Testis (tissue), 3 donors: Measurements from ENCODE around the gene ZMAT5. TPM values are rescaled to one million over a fixed set of nuclear protein-coding genes. Genes with fewer than 3 reads are reported as not detected.

Source experiments
- DNase-seq: peaks from one replicate; pipeline ENCODE4 v3.0.0-alpha.2; 2019
- H3K27ac ChIP-seq, 2 donors: fragments of 200-600 bp; sonication (generic); one replicate each; pipeline ENCODE4 v1.5.1; 2019
- H3K27me3 ChIP-seq: fragments of 200-600 bp; sonication (generic); one replicate; pipeline ENCODE4 v1.5.1; 2019
- H3K36me3 ChIP-seq: fragments of 200-600 bp; sonication (generic); one replicate; pipeline ENCODE4 v1.5.1; 2017; ENCODE audit warnings: low read depth; ENCODE audit errors: missing control alignments
- H3K4me1 ChIP-seq: fragments of 200-600 bp; sonication (generic); one replicate; pipeline ENCODE4 v1.5.1; 2019
- H3K4me3 ChIP-seq, 2 donors: fragments of 200-600 bp; sonication (generic); one replicate each; pipeline ENCODE4 v1.5.1; 2017 to 2019
- H3K9me3 ChIP-seq: fragments of 200-600 bp; sonication (generic); one replicate; pipeline ENCODE4 v1.5.1; 2017
- POLR2A ChIP-seq: fragments of 450-650 bp; IDR thresholded peaks from one replicate; pipeline ENCODE4 v1.6.1; 2017; ENCODE audit warnings: antibody characterized with exemption, mild to moderate bottlenecking, moderate library complexity
- WGBS, 2 donors: methylation state at CpG; one replicate each; pipeline ENCODE4 v1.1.5; 2018; 5-methylcytosine and 5-hydroxymethylcytosine counted together
- intact Hi-C: fragments of 100-400 bp; cut with DNase I; formaldehyde crosslinking; loops from one replicate; pipeline ENCODE4 v1.15.1; 2023; ENCODE audit warnings: low total_unique reads
- polyA plus RNA-seq: library from polyadenylated mRNA; stranded (reverse); fragments of 350-450 nt; fragmentation: Illumina TruSeq; extraction: RNeasy Lipid Tissue Mini Kit (QIAGEN cat#74804); gene quantifications from one replicate; pipeline ENCODE4 v1.2.3, GENCODE V29; 2014; ENCODE audit warnings: low read depth, low replicate concordance; ENCODE audit not compliant: insufficient read depth
- total RNA-seq, 2 donors: library from RNA; depleted of rRNA; stranded (reverse); fragments of >200 nt; gene quantifications; one replicate each; pipeline ENCODE4 v1.2.3, GENCODE V29; 2016
- TF ChIP-seq, protein P1 (sequence below), 3 experiments: fragments of 450-650 bp in 2 of 3; fragments of 200-600 bp in 1 of 3; sonication (generic) in 1 of 3; IDR thresholded peaks; one replicate each; pipeline ENCODE4 v1.5.1; 2016 to 2019; ENCODE audit warnings: antibody characterized with exemption in 3 of 3, mild to moderate bottlenecking in 2 of 3, moderate library complexity in 1 of 3

ZMAT5 gene
- total and polyA plus RNA-seq, 3 donors from 2014 or later, result 16.7 to 23.4 (median 19.6) TPM

DNA sequence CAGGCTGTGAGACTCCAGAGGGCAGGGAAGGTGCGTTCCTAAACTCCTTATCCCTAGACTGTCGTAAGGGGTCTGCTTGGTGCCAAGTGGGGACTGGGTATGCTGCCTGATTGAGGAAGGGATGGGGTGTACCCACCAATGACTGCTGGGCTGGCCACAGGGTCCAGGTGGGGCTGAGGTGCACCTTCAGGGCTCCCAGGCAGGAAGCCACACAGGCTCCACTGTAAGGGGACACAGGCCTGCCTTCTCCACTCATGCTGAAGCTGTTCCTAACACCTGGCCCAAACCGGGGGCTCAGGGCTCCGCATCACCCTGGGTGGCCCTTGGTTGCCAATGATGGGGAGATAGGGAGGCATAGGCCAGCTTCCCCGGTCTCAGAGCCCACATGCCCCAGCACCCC is 26.6 kb downstream of the ZMAT5 start:
- 91 to 100% methylated on average over 2 to 5 of the region's 5 CpGs for WGBS, 2 donors
- Histone ChIP-seq H3K36me3 (no peaks in the 10 kb centered on the region), H3K4me1 (no peaks in the 10 kb centered on the region), H3K27me3 (no peaks in the 10 kb centered on the region), H3K4me3 (no peak overlapping the region), H3K9me3 (no peaks in the 10 kb centered on the region), H3K27ac (no peak overlapping the region)
- intact Hi-C loops, result no loop called here
- no peak for DNase-seq
- TF ChIP-seq POLR2A, result no peak
- TF ChIP-seq, protein P1, sequence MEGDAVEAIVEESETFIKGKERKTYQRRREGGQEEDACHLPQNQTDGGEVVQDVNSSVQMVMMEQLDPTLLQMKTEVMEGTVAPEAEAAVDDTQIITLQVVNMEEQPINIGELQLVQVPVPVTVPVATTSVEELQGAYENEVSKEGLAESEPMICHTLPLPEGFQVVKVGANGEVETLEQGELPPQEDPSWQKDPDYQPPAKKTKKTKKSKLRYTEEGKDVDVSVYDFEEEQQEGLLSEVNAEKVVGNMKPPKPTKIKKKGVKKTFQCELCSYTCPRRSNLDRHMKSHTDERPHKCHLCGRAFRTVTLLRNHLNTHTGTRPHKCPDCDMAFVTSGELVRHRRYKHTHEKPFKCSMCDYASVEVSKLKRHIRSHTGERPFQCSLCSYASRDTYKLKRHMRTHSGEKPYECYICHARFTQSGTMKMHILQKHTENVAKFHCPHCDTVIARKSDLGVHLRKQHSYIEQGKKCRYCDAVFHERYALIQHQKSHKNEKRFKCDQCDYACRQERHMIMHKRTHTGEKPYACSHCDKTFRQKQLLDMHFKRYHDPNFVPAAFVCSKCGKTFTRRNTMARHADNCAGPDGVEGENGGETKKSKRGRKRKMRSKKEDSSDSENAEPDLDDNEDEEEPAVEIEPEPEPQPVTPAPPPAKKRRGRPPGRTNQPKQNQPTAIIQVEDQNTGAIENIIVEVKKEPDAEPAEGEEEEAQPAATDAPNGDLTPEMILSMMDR (IDR thresholded peaks at IDR 0.05), result no peak

DNA sequence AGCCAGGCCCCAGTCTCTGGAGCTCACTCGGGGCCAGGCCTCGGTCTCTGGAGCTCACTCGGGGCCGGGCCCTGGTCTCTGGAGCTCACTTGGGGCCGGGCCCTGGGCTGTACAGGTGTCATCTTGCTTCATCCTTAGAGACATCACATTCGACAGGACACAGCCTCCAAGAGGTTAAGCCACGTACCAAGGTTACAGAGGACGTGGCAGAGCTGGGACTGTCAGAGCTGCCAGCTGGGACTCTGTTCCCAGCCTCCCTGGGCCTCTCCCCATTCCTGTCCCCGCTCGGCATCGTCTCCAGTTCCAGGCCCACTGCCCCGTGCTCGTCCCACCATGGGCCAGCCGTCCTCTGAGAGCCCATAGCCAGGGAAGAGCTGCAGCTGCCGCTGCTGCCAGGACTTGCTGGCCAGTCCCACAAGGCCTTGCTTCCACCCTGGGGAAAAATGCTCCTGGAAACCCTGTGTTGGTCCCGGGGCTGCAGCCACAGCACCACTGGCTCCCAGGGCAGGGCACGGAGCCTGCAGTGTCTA is 27.4 kb downstream of the ZMAT5 start:
- Histone ChIP-seq H3K4me3 (no peak overlapping the region), H3K36me3 (no peaks in the 10 kb centered on the region), H3K4me1 (no peaks in the 10 kb centered on the region), H3K27me3 (no peaks in the 10 kb centered on the region), H3K27ac (no peak overlapping the region), H3K9me3 (no peaks in the 10 kb centered on the region)
- DNase-seq, result no peak
- intact Hi-C loops, result no loop called here
- no peak for TF ChIP-seq POLR2A
- TF ChIP-seq, protein P1 (IDR thresholded peaks at IDR 0.05), result no peak
- 95 to 100% methylated on average over 13 to 17 of the region's 17 CpGs for WGBS, 2 donors

DNA sequence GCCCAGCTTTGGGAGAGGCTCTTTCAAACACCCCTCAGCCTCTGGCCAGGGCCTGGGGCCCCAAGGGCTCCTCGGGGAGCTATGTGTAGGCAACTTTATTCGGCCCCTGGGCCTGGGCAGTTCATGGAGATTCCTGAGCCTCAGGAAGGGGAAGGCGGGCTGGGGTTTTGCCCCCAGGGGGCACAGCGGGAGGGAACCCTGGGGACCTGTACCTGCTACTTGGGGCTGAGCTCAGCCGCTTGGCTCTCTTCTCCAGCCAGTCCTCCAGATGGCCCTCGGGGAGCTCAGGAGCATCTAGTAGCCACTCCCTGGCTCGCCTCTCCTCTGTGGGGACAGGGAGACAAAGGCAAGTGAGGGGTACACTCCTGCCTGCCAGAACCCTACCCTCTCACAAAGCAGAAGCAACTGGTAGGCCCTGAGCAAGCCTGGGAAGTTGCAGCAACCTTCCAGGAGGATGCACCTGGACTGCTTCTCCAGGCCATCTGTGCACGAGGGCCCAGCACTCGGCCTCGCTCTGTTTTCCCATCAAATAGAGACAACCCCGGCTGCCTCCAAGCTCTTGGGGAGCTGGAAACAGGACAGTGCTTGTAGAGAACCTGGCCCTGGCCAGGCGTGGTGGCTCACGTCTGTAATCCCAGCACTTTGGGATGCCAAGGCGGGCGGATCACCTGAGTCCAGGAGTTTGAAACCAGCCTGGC is 28.5 kb downstream of the ZMAT5 start:
- Histone ChIP-seq H3K27me3 (no peaks in the 10 kb centered on the region), H3K36me3 (no peaks in the 10 kb centered on the region), H3K4me3 (no peak overlapping the region), H3K9me3 (no peaks in the 10 kb centered on the region), H3K4me1 (no peaks in the 10 kb centered on the region), H3K27ac (no peak overlapping the region)
- intact Hi-C loops, result no loop called here
- TF ChIP-seq, protein P1 (IDR thresholded peaks at IDR 0.05), result no peak
- no peak for TF ChIP-seq POLR2A
- DNase-seq, result no peak
- 82 to 88% methylated on average over 15 of the region's 15 CpGs for WGBS, 2 donors

DNA sequence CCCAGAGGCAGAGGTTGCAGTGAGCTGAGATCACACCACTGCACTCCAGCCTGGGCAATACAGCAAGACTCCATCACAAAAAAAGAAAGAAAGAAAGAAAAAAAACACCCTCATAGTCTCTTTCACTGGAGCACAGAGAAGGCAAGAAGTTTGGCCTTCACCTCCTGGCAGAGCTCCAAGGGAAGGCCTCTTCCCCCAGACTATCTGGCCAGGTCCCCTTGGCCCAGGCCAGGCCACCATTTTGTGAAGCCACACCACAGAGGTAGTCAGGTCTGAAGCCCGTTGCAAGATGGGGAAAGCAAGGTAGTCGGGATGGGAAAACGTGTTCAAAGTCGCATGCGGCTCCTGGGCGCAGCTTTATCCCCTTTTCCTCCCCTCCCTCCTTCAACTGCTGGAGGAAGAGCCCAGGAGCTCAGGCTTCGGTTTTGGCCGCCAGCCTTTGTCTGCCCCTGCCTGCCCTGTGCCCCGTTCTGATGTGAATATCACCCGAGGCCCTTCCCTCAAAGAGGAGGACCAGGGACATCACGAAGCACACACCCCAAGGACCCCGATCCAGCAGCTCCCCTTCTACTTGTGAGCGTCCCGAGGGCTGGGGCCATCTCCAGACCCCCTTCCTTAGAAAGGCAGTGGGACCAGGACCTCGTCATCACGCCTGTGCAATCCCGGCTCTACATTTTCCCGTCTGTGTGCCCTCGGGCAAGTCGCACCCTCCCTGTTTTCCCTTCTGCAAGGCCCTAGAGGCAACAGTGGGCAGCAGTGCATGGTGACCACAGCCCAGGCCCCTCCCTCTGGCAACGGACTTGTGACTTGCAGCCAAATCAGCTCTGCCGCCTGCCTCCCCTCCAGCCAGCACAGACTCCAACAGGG is 29.3 kb downstream of the ZMAT5 start:
- WGBS, 2 donors, result 85 to 90% methylated on average over 22 of the region's 22 CpGs
- no peaks in the 10 kb centered on the region for H3K36me3 ChIP-seq
- H3K27ac ChIP-seq, result no peak overlapping the region
- no peak overlapping the region for H3K4me3 ChIP-seq
- H3K27me3 ChIP-seq, result no peaks in the 10 kb centered on the region
- intact Hi-C loops, result no loop called here
- H3K9me3 ChIP-seq, result no peaks in the 10 kb centered on the region
- no peak for DNase-seq
- no peaks in the 10 kb centered on the region for H3K4me1 ChIP-seq
- TF ChIP-seq, protein P1 (IDR thresholded peaks at IDR 0.05), result no peak
- no peak for TF ChIP-seq POLR2A
